Thoracic aorta (tissue), 2 donors: Measurements from ENCODE around the gene KRTAP10-12. TPM values are rescaled to one million over a fixed set of nuclear protein-coding genes. Genes with fewer than 3 reads are reported as not detected.

Experiments used
- ATAC-seq: fragments of 150-250 bp; one replicate; pipeline ENCODE4 v1.8.0; 2017; ENCODE audit warnings: low read depth; ENCODE audit not compliant: insufficient number of reproducible peaks, low FRiP score
- DNase-seq: peaks from one replicate; pipeline ENCODE4 v3.0.0-alpha.2; 2020; ENCODE audit warnings: low spot score
- H3K27ac ChIP-seq, 2 donors: fragments of 200-600 bp; sonication (generic); 1 replicate in 1 of 2; 2 replicates in 1 of 2; pipeline ENCODE4 v1.5.1; 2016; ENCODE audit warnings: mild to moderate bottlenecking in 2 of 2, moderate library complexity in 2 of 2
- H3K27me3 ChIP-seq: fragments of 200-600 bp; sonication (generic); replicated peaks from 2 replicates; pipeline ENCODE4 v1.6.0; 2016; ENCODE audit warnings: mild to moderate bottlenecking; ENCODE audit not compliant: insufficient read depth
- H3K36me3 ChIP-seq: fragments of 200-600 bp; sonication (generic); one replicate; pipeline ENCODE4 v1.5.1; 2016
- H3K4me1 ChIP-seq, 2 donors: fragments of 200-600 bp; sonication (generic); 1 replicate in 1 of 2; 2 replicates in 1 of 2; pipeline versions ENCODE4 v1.5.1 to v1.6.0; 2016; ENCODE audit warnings: low read depth in 2 of 2, mild to moderate bottlenecking in 1 of 2; ENCODE audit not compliant: control insufficient read depth in 1 of 2
- H3K4me3 ChIP-seq: fragments of 200-600 bp; sonication (generic); 2 replicates; pipeline ENCODE4 v1.5.1; 2016; ENCODE audit warnings: mild to moderate bottlenecking
- H3K9me3 ChIP-seq: fragments of 200-600 bp; sonication (generic); 2 replicates; pipeline ENCODE4 v1.5.1; 2016
- CTCF ChIP-seq: fragments of 200-600 bp; sonication (generic); IDR thresholded peaks from one replicate; pipeline ENCODE4 v1.5.1; 2019; ENCODE audit warnings: antibody characterized with exemption
- total RNA-seq, 2 donors: library from RNA; depleted of rRNA; stranded (reverse); fragments of >200 nt; gene quantifications; one replicate each; pipeline versions ENCODE4 v1.1.0 to v1.2.3, GENCODE V29; 2016

KRTAP10-12 gene
- total RNA-seq, 2 donors from 2014 or later = not detected

- DNase-seq (no peak), ATAC-seq (no peak)
- H3K4me3 ChIP-seq = no peak overlapping the region
- no peaks in the 10 kb centered on the region for H3K9me3 ChIP-seq
- H3K36me3 ChIP-seq = no peaks in the 10 kb centered on the region
- H3K27me3 ChIP-seq = no peaks in the 10 kb centered on the region
- H3K27ac ChIP-seq = no peak overlapping the region
- TF ChIP-seq CTCF = no peak
- H3K4me1 ChIP-seq = no peaks in the 10 kb centered on the region
Measured at GRCh38 chr21:44724196-44724595, 27.2 kb downstream of the KRTAP10-12 start.

- DNase-seq (no peak), ATAC-seq (no peak)
- H3K36me3 ChIP-seq = no peaks in the 10 kb centered on the region
- no peaks in the 10 kb centered on the region for H3K27me3 ChIP-seq
- no peak for TF ChIP-seq CTCF
- H3K4me3 ChIP-seq = no peak overlapping the region
- no peaks in the 10 kb centered on the region for H3K4me1 ChIP-seq
- no peaks in the 10 kb centered on the region for H3K9me3 ChIP-seq
- H3K27ac ChIP-seq = no peak overlapping the region
Measured at GRCh38 chr21:44724926-44725325, 28.0 kb downstream of the KRTAP10-12 start.

GRCh38 chr21:44726826-44727225 lies 29.9 kb downstream of the KRTAP10-12 start:
- Histone ChIP-seq H3K4me3 (no peak overlapping the region), H3K36me3 (no peaks in the 10 kb centered on the region), H3K4me1 (no peaks in the 10 kb centered on the region), H3K27me3 (no peaks in the 10 kb centered on the region), H3K9me3 (no peaks in the 10 kb centered on the region), H3K27ac (no peak overlapping the region)
- TF ChIP-seq CTCF = no peak
- DNase-seq (no peak), ATAC-seq (no peak)

GRCh38 chr21:44727321-44727720 lies 30.3 kb downstream of the KRTAP10-12 start:
- no peak for ATAC-seq
- H3K27me3 ChIP-seq = no peaks in the 10 kb centered on the region
- DNase-seq = no peak

GRCh38 chr21:44727757-44728156 lies 30.8 kb downstream of the KRTAP10-12 start:
- no peak for ATAC-seq
- Histone ChIP-seq H3K9me3 (no peaks in the 10 kb centered on the region), H3K27ac (no peak overlapping the region), H3K4me3 (no peak overlapping the region), H3K27me3 (no peaks in the 10 kb centered on the region), H3K36me3 (no peaks in the 10 kb centered on the region), H3K4me1 (no peaks in the 10 kb centered on the region)
- no peak for TF ChIP-seq CTCF
- no peak for DNase-seq

More at GRCh38 chr21:44727321-44727720, 30.3 kb downstream of the KRTAP10-12 start:
- Histone ChIP-seq H3K4me3 (no peak overlapping the region), H3K27ac (no peak overlapping the region), H3K4me1 (no peaks in the 10 kb centered on the region), H3K36me3 (no peaks in the 10 kb centered on the region), H3K9me3 (no peaks in the 10 kb centered on the region)
- TF ChIP-seq CTCF = no peak
